ENCODE results near the gene MEF2D.

MEF2D gene

GRCh38 chr1:156463874-156464273 is 36.7 kb downstream of the MEF2D start:
- no peak overlapping the region for H4K8ac ChIP-seq (ENCODE audit: low read depth, low read length)
- no peak overlapping the region for H2AFZ ChIP-seq (ENCODE audit: low read length)
- H3K79me1 ChIP-seq (ENCODE audit: low read depth, low read length) = peaks cover 2% of the 10 kb centered on the region
- no peaks in the 10 kb centered on the region for H3K9me3 ChIP-seq (replicated peaks in 1 of 2; ENCODE audit: control insufficient read depth in 2 of 2, insufficient read depth in 1 of 2, low read depth in 1 of 2, low read length in 2 of 2)
- H2AK5ac ChIP-seq (ENCODE audit: low read depth, low read length) = no peak overlapping the region
- H2BK120ac ChIP-seq (ENCODE audit: low read depth, low read length) = no peak overlapping the region
- no peak overlapping the region for H3K27ac ChIP-seq (replicated peaks; ENCODE audit: low read length)
- no peak overlapping the region for H3K4ac ChIP-seq (ENCODE audit: low read length)
- H3K4me1 ChIP-seq (ENCODE audit: control insufficient read depth in 2 of 2, insufficient read depth in 1 of 2, low read depth in 1 of 2, low read length in 2 of 2) = peaks cover 0 to 6% of the 10 kb centered on the region in 2 donors
- H3K18ac ChIP-seq (ENCODE audit: low read length) = peak overlapping the region; percentile 52
- peaks cover 6 to 15% of the 10 kb centered on the region in 2 donors for H3K36me3 ChIP-seq (replicated peaks in 1 of 2; ENCODE audit: control insufficient read depth in 2 of 2, insufficient read depth in 2 of 2, low read length in 2 of 2)
- H3K14ac ChIP-seq (ENCODE audit: low read length) = no peak overlapping the region
- H3K4me3 ChIP-seq (ENCODE audit: low read length in 2 of 2) = no peak overlapping the region
- no peak overlapping the region for H3K9ac ChIP-seq (ENCODE audit: low read depth, low read length, poor library complexity)
- H3K23ac ChIP-seq (ENCODE audit: low read depth, low read length, poor library complexity) = no peak overlapping the region
- WGBS, 2 donors (ENCODE audit: extremely low coverage in 2 of 2, insufficient read length in 2 of 2, insufficient replicate concordance in 1 of 2) = no CpG with 5 or more reads among the region's 4 CpGs
- H4K91ac ChIP-seq (ENCODE audit: low read depth, low read length, poor library complexity) = no peak overlapping the region
- no peak overlapping the region for H2BK12ac ChIP-seq (ENCODE audit: low read length)
- DNase-seq (ENCODE audit: low spot score) = no peak
- no peak overlapping the region for H3K4me2 ChIP-seq (ENCODE audit: insufficient read depth, low read length, poor library complexity, severe bottlenecking)
- H2BK15ac ChIP-seq (ENCODE audit: low read length) = no peak overlapping the region
- no peak overlapping the region for H2BK5ac ChIP-seq (ENCODE audit: low read length)
- H3K27me3 ChIP-seq (ENCODE audit: control insufficient read depth in 3 of 3, insufficient read depth in 3 of 3, low read depth in 1 of 3, low read length in 3 of 3) = no peaks in the 10 kb centered on the region

DNA sequence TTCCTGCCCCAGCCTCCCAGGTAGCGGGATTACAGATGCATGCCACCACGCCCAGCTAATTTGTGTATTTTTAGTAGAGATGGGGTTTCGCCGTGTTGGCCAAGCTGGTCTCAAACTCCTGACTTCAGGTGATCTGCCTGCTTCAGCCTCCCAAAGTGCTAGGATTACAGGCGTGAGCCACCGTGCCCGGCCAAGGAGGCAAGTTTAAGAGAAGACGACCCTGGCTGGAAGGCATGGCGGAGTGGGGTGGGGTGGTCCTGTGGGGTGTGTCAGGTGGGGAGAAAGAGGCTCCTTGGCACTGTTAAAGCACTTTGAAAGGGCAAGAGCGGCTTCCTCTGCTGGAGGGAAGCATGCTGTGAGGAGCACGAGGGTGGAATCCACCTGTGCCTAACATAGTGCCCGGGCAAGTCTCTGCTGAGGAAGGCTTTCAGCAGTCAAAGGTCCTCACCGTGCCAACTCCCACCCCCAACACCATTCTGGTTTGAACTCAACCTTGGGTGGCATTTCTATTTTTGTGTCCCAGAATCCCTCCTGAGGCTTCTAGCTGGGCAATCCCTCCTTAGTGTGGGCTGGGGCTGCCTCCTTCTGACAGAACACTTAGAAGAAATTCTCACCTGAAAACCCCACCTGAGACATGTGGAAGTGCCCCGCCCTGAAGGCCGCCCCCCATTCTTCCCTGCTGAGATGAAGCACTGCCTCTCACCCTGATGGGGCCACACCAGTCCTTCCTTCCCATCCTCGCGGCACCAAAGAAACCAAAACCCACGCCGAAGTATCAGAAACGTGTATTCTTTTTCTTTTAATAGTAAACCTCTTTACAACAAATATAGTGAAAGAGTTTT is 37.4 kb downstream of the MEF2D start:
- no peak overlapping the region for H2AK5ac ChIP-seq (ENCODE audit: low read depth, low read length)
- no peak overlapping the region for H3K18ac ChIP-seq (ENCODE audit: low read length)
- H3K23ac ChIP-seq (ENCODE audit: low read depth, low read length, poor library complexity) = no peak overlapping the region
- no peaks in the 10 kb centered on the region for H3K27me3 ChIP-seq (ENCODE audit: control insufficient read depth in 3 of 3, insufficient read depth in 3 of 3, low read depth in 1 of 3, low read length in 3 of 3)
- H3K9me3 ChIP-seq (replicated peaks in 1 of 2; ENCODE audit: control insufficient read depth in 2 of 2, insufficient read depth in 1 of 2, low read depth in 1 of 2, low read length in 2 of 2) = no peaks in the 10 kb centered on the region
- no peak overlapping the region for H3K27ac ChIP-seq (replicated peaks; ENCODE audit: low read length)
- no peak overlapping the region for H3K4me3 ChIP-seq (ENCODE audit: low read length in 2 of 2)
- no peak overlapping the region for H2AFZ ChIP-seq (ENCODE audit: low read length)
- H4K8ac ChIP-seq (ENCODE audit: low read depth, low read length) = no peak overlapping the region
- no peak overlapping the region for H2BK120ac ChIP-seq (ENCODE audit: low read depth, low read length)
- no peak overlapping the region for H3K14ac ChIP-seq (ENCODE audit: low read length)
- no peak overlapping the region for H2BK15ac ChIP-seq (ENCODE audit: low read length)
- H3K4ac ChIP-seq (ENCODE audit: low read length) = no peak overlapping the region
- H2BK12ac ChIP-seq (ENCODE audit: low read length) = no peak overlapping the region
- no peak overlapping the region for H2BK5ac ChIP-seq (ENCODE audit: low read length)
- H4K91ac ChIP-seq (ENCODE audit: low read depth, low read length, poor library complexity) = no peak overlapping the region
- WGBS, 2 donors (ENCODE audit: extremely low coverage in 2 of 2, insufficient read length in 2 of 2, insufficient replicate concordance in 1 of 2) = no CpG with 5 or more reads among the region's 20 CpGs
- DNase-seq (ENCODE audit: low spot score) = no peak
- no peak overlapping the region for H3K9ac ChIP-seq (ENCODE audit: low read depth, low read length, poor library complexity)
- H3K4me2 ChIP-seq (ENCODE audit: insufficient read depth, low read length, poor library complexity, severe bottlenecking) = no peak overlapping the region
- H3K36me3 ChIP-seq (replicated peaks in 1 of 2; ENCODE audit: control insufficient read depth in 2 of 2, insufficient read depth in 2 of 2, low read length in 2 of 2) = peaks cover 3 to 9% of the 10 kb centered on the region in 2 donors
- H3K79me1 ChIP-seq (ENCODE audit: low read depth, low read length) = peaks cover 2% of the 10 kb centered on the region
- H3K4me1 ChIP-seq (ENCODE audit: control insufficient read depth in 2 of 2, insufficient read depth in 1 of 2, low read depth in 1 of 2, low read length in 2 of 2) = peaks cover 0 to 6% of the 10 kb centered on the region in 2 donors

DNA sequence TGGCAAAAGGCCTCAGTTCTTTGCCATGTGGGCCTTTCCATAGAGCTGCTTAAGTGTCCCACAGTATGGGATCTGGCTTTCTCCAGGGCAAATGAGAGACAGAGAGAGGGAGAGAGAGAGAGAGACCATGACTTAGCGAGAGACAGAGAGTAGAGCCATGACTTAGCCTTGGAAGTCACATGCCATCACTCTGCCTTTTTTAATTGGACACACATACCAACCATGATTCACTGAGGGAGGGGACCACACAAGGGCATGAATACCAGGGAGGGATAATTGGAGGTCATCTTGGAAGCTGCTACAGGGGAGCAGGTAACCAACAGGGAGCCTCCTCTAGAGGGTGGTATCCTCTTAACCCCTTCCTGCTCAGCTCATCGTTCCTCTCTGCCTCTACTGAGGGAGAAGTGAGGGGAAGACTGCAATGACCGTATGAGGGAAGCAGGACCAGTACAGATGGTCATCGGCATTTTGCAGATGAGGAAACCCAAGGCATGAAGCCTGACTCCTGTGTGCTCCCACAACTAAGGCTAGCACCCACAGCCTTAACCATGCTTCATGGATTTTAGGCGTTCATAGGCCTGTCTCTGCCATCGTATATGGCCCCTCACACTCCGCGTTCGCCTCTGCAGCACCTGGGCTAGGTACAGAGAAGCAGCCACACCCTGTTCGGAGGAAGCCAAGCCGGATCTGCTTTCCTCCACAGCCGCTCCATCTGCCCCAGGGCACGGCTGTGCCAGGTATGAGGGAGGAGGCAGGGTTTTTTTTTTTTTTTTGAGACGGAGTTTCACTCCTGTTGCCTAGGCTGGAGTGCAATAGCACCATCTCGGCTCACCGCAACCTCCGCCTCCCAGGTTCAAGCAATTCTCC is 38.6 kb downstream of the MEF2D start:
- no peak overlapping the region for H2BK120ac ChIP-seq (ENCODE audit: low read depth, low read length)
- H4K8ac ChIP-seq (ENCODE audit: low read depth, low read length) = no peak overlapping the region
- no CpG with 5 or more reads among the region's 17 CpGs for WGBS, 2 donors (ENCODE audit: extremely low coverage in 2 of 2, insufficient read length in 2 of 2, insufficient replicate concordance in 1 of 2)
- H3K4me1 ChIP-seq (ENCODE audit: control insufficient read depth in 2 of 2, insufficient read depth in 1 of 2, low read depth in 1 of 2, low read length in 2 of 2) = peaks cover 0 to 7% of the 10 kb centered on the region in 2 donors
- H3K36me3 ChIP-seq (replicated peaks in 1 of 2; ENCODE audit: control insufficient read depth in 2 of 2, insufficient read depth in 2 of 2, low read length in 2 of 2) = peaks cover 0 to 2% of the 10 kb centered on the region in 2 donors
- H2BK12ac ChIP-seq (ENCODE audit: low read length) = no peak overlapping the region
- no peaks in the 10 kb centered on the region for H3K27me3 ChIP-seq (ENCODE audit: control insufficient read depth in 3 of 3, insufficient read depth in 3 of 3, low read depth in 1 of 3, low read length in 3 of 3)
- no peak overlapping the region for H3K27ac ChIP-seq (replicated peaks; ENCODE audit: low read length)
- no peak overlapping the region for H4K91ac ChIP-seq (ENCODE audit: low read depth, low read length, poor library complexity)
- DNase-seq (ENCODE audit: low spot score) = no peak
- no peak overlapping the region for H3K4ac ChIP-seq (ENCODE audit: low read length)
- no peak overlapping the region for H2AK5ac ChIP-seq (ENCODE audit: low read depth, low read length)
- H3K4me3 ChIP-seq (ENCODE audit: low read length in 2 of 2) = no peak overlapping the region
- no peak overlapping the region for H3K18ac ChIP-seq (ENCODE audit: low read length)
- no peak overlapping the region for H2BK5ac ChIP-seq (ENCODE audit: low read length)
- H3K23ac ChIP-seq (ENCODE audit: low read depth, low read length, poor library complexity) = no peak overlapping the region
- no peak overlapping the region for H2AFZ ChIP-seq (ENCODE audit: low read length)
- peaks cover 2% of the 10 kb centered on the region for H3K79me1 ChIP-seq (ENCODE audit: low read depth, low read length)
- H3K9me3 ChIP-seq (replicated peaks in 1 of 2; ENCODE audit: control insufficient read depth in 2 of 2, insufficient read depth in 1 of 2, low read depth in 1 of 2, low read length in 2 of 2) = no peaks in the 10 kb centered on the region
- H3K9ac ChIP-seq (ENCODE audit: low read depth, low read length, poor library complexity) = no peak overlapping the region
- no peak overlapping the region for H2BK15ac ChIP-seq (ENCODE audit: low read length)
- H3K4me2 ChIP-seq (ENCODE audit: insufficient read depth, low read length, poor library complexity, severe bottlenecking) = no peak overlapping the region
- H3K14ac ChIP-seq (ENCODE audit: low read length) = no peak overlapping the region

GRCh38 chr1:156461109-156461508 is 39.5 kb downstream of the MEF2D start:
- Histone ChIP-seq H3K4me3 (ENCODE audit: low read length in 2 of 2) (no peak overlapping the region), H3K9ac (ENCODE audit: low read depth, low read length, poor library complexity) (no peak overlapping the region), H3K36me3 (replicated peaks in 1 of 2; ENCODE audit: control insufficient read depth in 2 of 2, insufficient read depth in 2 of 2, low read length in 2 of 2) (no peaks in the 10 kb centered on the region), H3K27ac (replicated peaks; ENCODE audit: low read length) (no peak overlapping the region), H2BK12ac (ENCODE audit: low read length) (no peak overlapping the region), H3K23ac (ENCODE audit: low read depth, low read length, poor library complexity) (no peak overlapping the region), H2BK120ac (ENCODE audit: low read depth, low read length) (no peak overlapping the region), H3K4me1 (ENCODE audit: control insufficient read depth in 2 of 2, insufficient read depth in 1 of 2, low read depth in 1 of 2, low read length in 2 of 2) (peaks cover 3 to 5% of the 10 kb centered on the region in 2 donors), H3K4me2 (ENCODE audit: insufficient read depth, low read length, poor library complexity, severe bottlenecking) (no peak overlapping the region), H3K79me1 (ENCODE audit: low read depth, low read length) (peaks cover 2% of the 10 kb centered on the region), H3K9me3 (replicated peaks in 1 of 2; ENCODE audit: control insufficient read depth in 2 of 2, insufficient read depth in 1 of 2, low read depth in 1 of 2, low read length in 2 of 2) (no peaks in the 10 kb centered on the region), H3K27me3 (ENCODE audit: control insufficient read depth in 3 of 3, insufficient read depth in 3 of 3, low read depth in 1 of 3, low read length in 3 of 3) (no peaks in the 10 kb centered on the region), H4K8ac (ENCODE audit: low read depth, low read length) (no peak overlapping the region), H3K18ac (ENCODE audit: low read length) (no peak overlapping the region), H3K4ac (ENCODE audit: low read length) (no peak overlapping the region), H2BK5ac (ENCODE audit: low read length) (no peak overlapping the region), H2AFZ (ENCODE audit: low read length) (no peak overlapping the region), H4K91ac (ENCODE audit: low read depth, low read length, poor library complexity) (no peak overlapping the region), H2BK15ac (ENCODE audit: low read length) (no peak overlapping the region), H3K14ac (ENCODE audit: low read length) (no peak overlapping the region), H2AK5ac (ENCODE audit: low read depth, low read length) (no peak overlapping the region)
- no peak for DNase-seq (ENCODE audit: low spot score)
- no CpG with 5 or more reads among the region's 4 CpGs for WGBS, 2 donors (ENCODE audit: extremely low coverage in 2 of 2, insufficient read length in 2 of 2, insufficient replicate concordance in 1 of 2)

All from neuronal stem cell (in vitro differentiated cells).